A549 (cell line): ENCODE measurements around the gene ADGRL1.

Source experiments
- CTCF ChIP-seq: fragments of >200 bp; sonication (Bioruptor Twin); formaldehyde crosslinking; IDR thresholded peaks from 3 replicates; pipeline ENCODE4 v1.5.1; 2016
- EP300 ChIP-seq, 2 experiments: fragments of >200 bp; sonication (Bioruptor Twin); formaldehyde crosslinking; IDR thresholded peaks; 2 replicates in 1 of 2; 3 replicates in 1 of 2; pipeline ENCODE4 v1.6.1; 2016 to 2017
- HDAC2 ChIP-seq: fragments of 200-600 bp; sonication (generic); IDR thresholded peaks from 2 replicates; pipeline ENCODE4 v1.6.1; 2016
- HEYL ChIP-seq: fragments of 250-450 bp; sonication (Bioruptor Pico); IDR thresholded peaks from 2 replicates; pipeline ENCODE4 v1.8.0; 2021; ENCODE audit warnings: mild to moderate bottlenecking, moderate library complexity
- HOXA7 ChIP-seq: fragments of 250-450 bp; sonication (Bioruptor Pico); IDR thresholded peaks from 2 replicates; pipeline ENCODE4 v1.5.0; 2020; ENCODE audit warnings: mild to moderate bottlenecking, moderate library complexity
- JUN ChIP-seq, 2 experiments: fragments of >200 bp; sonication (Bioruptor Twin); formaldehyde crosslinking; IDR thresholded peaks; 2 replicates in 1 of 2; 3 replicates in 1 of 2; pipeline ENCODE4 v1.6.1; 2016 to 2017
- MAZ ChIP-seq: fragments of 150-350 bp; IDR thresholded peaks from 2 replicates; pipeline ENCODE4 v1.6.1; 2014; ENCODE audit warnings: antibody characterized with exemption, low read depth, low read length, borderline replicate concordance
- POLR2A ChIP-seq: IDR thresholded peaks from 2 replicates; pipeline ENCODE4 v1.6.1; 2012; ENCODE audit warnings: mild to moderate bottlenecking, low read length
- RAD21 ChIP-seq, 2 experiments: fragments of >200 bp in 1 of 2; sonication (Bioruptor Twin) in 1 of 2; formaldehyde crosslinking in 1 of 2; IDR thresholded peaks in 1 of 2; conservative IDR thresholded peaks in 1 of 2; 2 replicates in 1 of 2; 3 replicates in 1 of 2; pipeline ENCODE4 v1.6.1; 2012 to 2018; ENCODE audit warnings: inconsistent platforms in 1 of 2
- RCOR1 ChIP-seq: fragments of 150-350 bp; IDR thresholded peaks from 2 replicates; pipeline ENCODE4 v1.6.1; 2014; ENCODE audit warnings: antibody characterized with exemption, low read length, low read depth
- ZNF302 ChIP-seq: fragments of 250-450 bp; sonication (Bioruptor Pico); IDR thresholded peaks from 2 replicates; pipeline ENCODE4 v1.9.0; 2021; ENCODE audit warnings: inconsistent platforms, mild to moderate bottlenecking, moderate library complexity
- TF ChIP-seq, protein P1 (sequence below): fragments of 200-600 bp; sonication (generic); IDR thresholded peaks from 2 replicates; pipeline ENCODE4 v1.6.1; 2016; ENCODE audit warnings: antibody characterized with exemption, mild to moderate bottlenecking, moderate library complexity
- TF ChIP-seq, protein P2 (sequence below): fragments of 450-650 bp; IDR thresholded peaks from 2 replicates; pipeline ENCODE4 v1.6.1; 2014; ENCODE audit warnings: antibody characterized with exemption
- TF ChIP-seq, protein P3 (sequence below): IDR thresholded peaks from 2 replicates; pipeline ENCODE4 v1.6.1; 2012

- TF ChIP-seq HDAC2: no peak
- TF ChIP-seq RAD21 (conservative IDR thresholded peaks at IDR 0.05 in 1 of 2, IDR thresholded peaks at IDR 0.05 in 1 of 2): no peak
- TF ChIP-seq HOXA7: no peak
- TF ChIP-seq, protein P1, sequence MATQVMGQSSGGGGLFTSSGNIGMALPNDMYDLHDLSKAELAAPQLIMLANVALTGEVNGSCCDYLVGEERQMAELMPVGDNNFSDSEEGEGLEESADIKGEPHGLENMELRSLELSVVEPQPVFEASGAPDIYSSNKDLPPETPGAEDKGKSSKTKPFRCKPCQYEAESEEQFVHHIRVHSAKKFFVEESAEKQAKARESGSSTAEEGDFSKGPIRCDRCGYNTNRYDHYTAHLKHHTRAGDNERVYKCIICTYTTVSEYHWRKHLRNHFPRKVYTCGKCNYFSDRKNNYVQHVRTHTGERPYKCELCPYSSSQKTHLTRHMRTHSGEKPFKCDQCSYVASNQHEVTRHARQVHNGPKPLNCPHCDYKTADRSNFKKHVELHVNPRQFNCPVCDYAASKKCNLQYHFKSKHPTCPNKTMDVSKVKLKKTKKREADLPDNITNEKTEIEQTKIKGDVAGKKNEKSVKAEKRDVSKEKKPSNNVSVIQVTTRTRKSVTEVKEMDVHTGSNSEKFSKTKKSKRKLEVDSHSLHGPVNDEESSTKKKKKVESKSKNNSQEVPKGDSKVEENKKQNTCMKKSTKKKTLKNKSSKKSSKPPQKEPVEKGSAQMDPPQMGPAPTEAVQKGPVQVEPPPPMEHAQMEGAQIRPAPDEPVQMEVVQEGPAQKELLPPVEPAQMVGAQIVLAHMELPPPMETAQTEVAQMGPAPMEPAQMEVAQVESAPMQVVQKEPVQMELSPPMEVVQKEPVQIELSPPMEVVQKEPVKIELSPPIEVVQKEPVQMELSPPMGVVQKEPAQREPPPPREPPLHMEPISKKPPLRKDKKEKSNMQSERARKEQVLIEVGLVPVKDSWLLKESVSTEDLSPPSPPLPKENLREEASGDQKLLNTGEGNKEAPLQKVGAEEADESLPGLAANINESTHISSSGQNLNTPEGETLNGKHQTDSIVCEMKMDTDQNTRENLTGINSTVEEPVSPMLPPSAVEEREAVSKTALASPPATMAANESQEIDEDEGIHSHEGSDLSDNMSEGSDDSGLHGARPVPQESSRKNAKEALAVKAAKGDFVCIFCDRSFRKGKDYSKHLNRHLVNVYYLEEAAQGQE: no peak
- no peak for TF ChIP-seq ZNF302 (CRISPR knock-in tag)
- no peak for TF ChIP-seq MAZ
- TF ChIP-seq RCOR1: no peak
- TF ChIP-seq CTCF: no peak
- TF ChIP-seq, protein P2, sequence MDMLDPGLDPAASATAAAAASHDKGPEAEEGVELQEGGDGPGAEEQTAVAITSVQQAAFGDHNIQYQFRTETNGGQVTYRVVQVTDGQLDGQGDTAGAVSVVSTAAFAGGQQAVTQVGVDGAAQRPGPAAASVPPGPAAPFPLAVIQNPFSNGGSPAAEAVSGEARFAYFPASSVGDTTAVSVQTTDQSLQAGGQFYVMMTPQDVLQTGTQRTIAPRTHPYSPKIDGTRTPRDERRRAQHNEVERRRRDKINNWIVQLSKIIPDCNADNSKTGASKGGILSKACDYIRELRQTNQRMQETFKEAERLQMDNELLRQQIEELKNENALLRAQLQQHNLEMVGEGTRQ: no peak
- TF ChIP-seq JUN (IDR thresholded peaks at IDR 0.05): no peak
- TF ChIP-seq EP300 (IDR thresholded peaks at IDR 0.05): no peak
- TF ChIP-seq, protein P3, sequence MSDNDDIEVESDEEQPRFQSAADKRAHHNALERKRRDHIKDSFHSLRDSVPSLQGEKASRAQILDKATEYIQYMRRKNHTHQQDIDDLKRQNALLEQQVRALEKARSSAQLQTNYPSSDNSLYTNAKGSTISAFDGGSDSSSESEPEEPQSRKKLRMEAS: no peak
- no peak for TF ChIP-seq HEYL (CRISPR knock-in tag)
- TF ChIP-seq POLR2A: no peak
Measured at GRCh38 chr19:14119146-14119545, 86.8 kb downstream of the ADGRL1 start.
